Trophoblast cell (in vitro differentiated cells and primary cell): ENCODE measurements around the gene MAP2K4.

ENCODE experiments used
- DNase-seq, 2 donors: peaks; one replicate each; pipeline ENCODE4 v3.0.0-alpha.2; 2016
- H2AFZ ChIP-seq: 2 replicates; pipeline ENCODE4 v1.6.1; 2013; ENCODE audit warnings: low read length, moderate library complexity, mild to moderate bottlenecking; ENCODE audit not compliant: insufficient read depth, poor library complexity
- H2AK5ac ChIP-seq: 2 replicates; pipeline ENCODE4 v1.6.1; 2013; ENCODE audit warnings: mild to moderate bottlenecking, low read length
- H2BK120ac ChIP-seq: 2 replicates; pipeline ENCODE4 v1.6.1; 2013; ENCODE audit warnings: low read length, mild to moderate bottlenecking, moderate library complexity; ENCODE audit not compliant: insufficient read depth, poor library complexity
- H2BK12ac ChIP-seq: 2 replicates; pipeline ENCODE4 v1.6.1; 2013; ENCODE audit warnings: mild to moderate bottlenecking, low read length, moderate library complexity
- H2BK5ac ChIP-seq: 2 replicates; pipeline ENCODE4 v1.6.1; 2013; ENCODE audit warnings: low read length, low read depth, moderate library complexity, mild to moderate bottlenecking; ENCODE audit not compliant: poor library complexity
- H3K14ac ChIP-seq: 2 replicates; pipeline ENCODE4 v1.6.1; 2013; ENCODE audit warnings: mild to moderate bottlenecking, low read length
- H3K18ac ChIP-seq: 2 replicates; pipeline ENCODE4 v1.6.1; 2013; ENCODE audit warnings: mild to moderate bottlenecking, low read length
- H3K23ac ChIP-seq: 2 replicates; pipeline ENCODE4 v1.6.1; 2013; ENCODE audit warnings: low read length
- H3K27ac ChIP-seq: 2 replicates; pipeline ENCODE4 v1.5.1; 2013; ENCODE audit warnings: low read depth, mild to moderate bottlenecking, inconsistent platforms, low read length, moderate library complexity
- H3K27me3 ChIP-seq: 2 replicates; pipeline ENCODE4 v1.6.1; 2013; ENCODE audit warnings: inconsistent platforms, mild to moderate bottlenecking, low read length, moderate library complexity; ENCODE audit not compliant: insufficient read depth
- H3K36me3 ChIP-seq, 2 experiments: 1 replicate in 1 of 2; 2 replicates in 1 of 2; pipeline ENCODE4 v1.6.1; 2013; ENCODE audit warnings: low read length in 2 of 2, mild to moderate bottlenecking in 2 of 2, moderate library complexity in 1 of 2; ENCODE audit not compliant: insufficient read depth in 2 of 2, control insufficient read depth in 1 of 2
- H3K4ac ChIP-seq: 2 replicates; pipeline ENCODE4 v1.6.1; 2013; ENCODE audit warnings: low read depth, mild to moderate bottlenecking, low read length, moderate library complexity
- H3K4me1 ChIP-seq, 2 experiments: 1 replicate in 1 of 2; 2 replicates in 1 of 2; pipeline ENCODE4 v1.6.1; 2013; ENCODE audit warnings: low read length in 2 of 2, mild to moderate bottlenecking in 2 of 2, moderate library complexity in 1 of 2; ENCODE audit not compliant: insufficient read depth in 2 of 2, control insufficient read depth in 1 of 2
- H3K4me2 ChIP-seq: 2 replicates; pipeline ENCODE4 v1.6.1; 2013; ENCODE audit warnings: inconsistent platforms, mild to moderate bottlenecking, low read length, moderate library complexity
- H3K4me3 ChIP-seq: 2 replicates; pipeline ENCODE4 v1.5.1; 2013; ENCODE audit warnings: mild to moderate bottlenecking, low read depth, low read length, inconsistent platforms
- H3K79me1 ChIP-seq: one replicate; pipeline ENCODE4 v1.6.1; 2013; ENCODE audit warnings: low read length
- H3K79me2 ChIP-seq: 2 replicates; pipeline ENCODE4 v1.6.1; 2013; ENCODE audit warnings: low read length, mild to moderate bottlenecking; ENCODE audit not compliant: control insufficient read depth, insufficient read depth, poor library complexity
- H3K9ac ChIP-seq: 2 replicates; pipeline ENCODE4 v1.6.1; 2013; ENCODE audit warnings: mild to moderate bottlenecking, low read length
- H3K9me3 ChIP-seq: 2 replicates; pipeline ENCODE4 v1.6.1; 2013; ENCODE audit warnings: low read depth, mild to moderate bottlenecking, control low read depth, inconsistent platforms, low read length; ENCODE audit not compliant: insufficient read depth
- H4K12ac ChIP-seq: 2 replicates; pipeline ENCODE4 v1.6.1; 2013; ENCODE audit warnings: low read depth, mild to moderate bottlenecking, low read length, moderate library complexity
- H4K8ac ChIP-seq: 2 replicates; pipeline ENCODE4 v1.6.1; 2013; ENCODE audit warnings: low read depth, mild to moderate bottlenecking, low read length, moderate library complexity
- H4K91ac ChIP-seq: one replicate; pipeline ENCODE4 v1.6.1; 2013; ENCODE audit warnings: low read depth, mild to moderate bottlenecking, low read length, moderate library complexity
- WGBS: extraction: QIAGEN DNeasy Blood & Tissue Kit; methylation state at CpG from one replicate; pipeline ENCODE4 v1.1.7; 2013; ENCODE audit warnings: missing lambda C conversion rate; ENCODE audit not compliant: insufficient read length, insufficient coverage; ENCODE audit errors: extremely low coverage; 5-methylcytosine and 5-hydroxymethylcytosine counted together

MAP2K4 gene

DNA sequence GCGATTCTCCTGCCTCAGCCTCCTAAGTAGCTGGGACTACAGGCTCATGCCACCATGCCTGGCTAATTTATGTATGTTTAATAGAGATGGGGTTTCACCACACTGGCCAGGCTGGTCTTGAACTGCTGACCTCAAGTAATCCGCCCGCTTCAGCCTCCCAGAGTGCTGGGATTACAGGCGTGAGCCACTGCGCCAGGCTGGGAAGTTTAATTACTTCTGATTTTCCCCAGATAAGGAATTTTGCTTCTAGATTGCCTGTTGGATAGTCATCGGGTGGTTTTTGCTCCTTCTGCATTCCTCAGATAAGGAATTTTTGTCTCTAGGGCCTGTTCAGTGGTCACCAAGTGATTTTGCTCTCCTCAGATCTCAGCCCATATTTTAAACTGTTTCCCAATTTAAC, 112.5 kb downstream of the MAP2K4 start:
- Histone ChIP-seq H2AK5ac (no peak overlapping the region), H3K27me3 (no peaks in the 10 kb centered on the region), H4K91ac (no peak overlapping the region), H2AFZ (no peak overlapping the region), H3K18ac (no peak overlapping the region), H3K27ac (no peak overlapping the region), H2BK120ac (no peak overlapping the region), H4K12ac (no peak overlapping the region), H3K36me3 (peaks cover 0 to 6% of the 10 kb centered on the region in 2 experiments), H3K79me2 (no peaks in the 10 kb centered on the region), H2BK12ac (no peak overlapping the region), H3K23ac (no peak overlapping the region), H3K4me3 (no peak overlapping the region), H3K9me3 (no peaks in the 10 kb centered on the region), H3K79me1 (no peaks in the 10 kb centered on the region), H3K4ac (no peak overlapping the region), H3K4me2 (no peak overlapping the region), H4K8ac (no peak overlapping the region), H3K4me1 (peaks cover 3 to 9% of the 10 kb centered on the region in 2 experiments), H2BK5ac (no peak overlapping the region), H3K14ac (no peak overlapping the region), H3K9ac (no peak overlapping the region)
- DNase-seq: peak; percentile 89 to 97
- WGBS: no CpG with 5 or more reads among the region's 6 CpGs

DNA sequence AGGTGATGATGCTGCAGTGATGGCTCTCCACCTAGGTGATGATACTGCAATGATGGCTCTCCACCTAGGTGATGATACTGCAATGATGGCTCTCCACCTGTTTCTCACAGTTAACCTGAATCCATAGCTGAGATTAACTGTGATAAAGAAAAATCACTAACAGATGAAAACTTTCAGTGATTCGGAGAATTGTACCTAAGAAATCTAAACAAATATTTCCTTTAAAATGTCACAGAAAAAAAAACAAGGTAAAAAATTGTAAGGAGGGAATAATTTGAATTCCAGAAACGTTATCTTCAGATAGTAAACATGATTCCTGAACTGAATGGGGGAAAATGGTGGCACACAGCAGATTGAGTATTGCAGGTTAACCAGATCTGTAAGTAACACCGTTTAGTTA, 113.4 kb downstream of the MAP2K4 start:
- H3K79me2 ChIP-seq: no peaks in the 10 kb centered on the region
- peaks cover 3 to 9% of the 10 kb centered on the region in 2 experiments for H3K4me1 ChIP-seq
- H3K36me3 ChIP-seq: peaks cover 0 to 4% of the 10 kb centered on the region in 2 experiments
- H2AFZ ChIP-seq: no peak overlapping the region
- H2BK12ac ChIP-seq: no peak overlapping the region
- no peak overlapping the region for H3K4me3 ChIP-seq
- no peak overlapping the region for H2BK5ac ChIP-seq
- no peaks in the 10 kb centered on the region for H3K79me1 ChIP-seq
- H3K14ac ChIP-seq: no peak overlapping the region
- H3K18ac ChIP-seq: no peak overlapping the region
- H3K9me3 ChIP-seq: no peaks in the 10 kb centered on the region
- H4K8ac ChIP-seq: no peak overlapping the region
- peak; percentile 46 to 91 for DNase-seq
- no CpG with 5 or more reads among the region's 3 CpGs for WGBS
- no peak overlapping the region for H2BK120ac ChIP-seq
- H3K27me3 ChIP-seq: no peaks in the 10 kb centered on the region
- no peak overlapping the region for H2AK5ac ChIP-seq
- H4K12ac ChIP-seq: no peak overlapping the region
- no peak overlapping the region for H3K4ac ChIP-seq
- H4K91ac ChIP-seq: no peak overlapping the region
- no peak overlapping the region for H3K4me2 ChIP-seq
- no peak overlapping the region for H3K23ac ChIP-seq
- H3K9ac ChIP-seq: no peak overlapping the region
- no peak overlapping the region for H3K27ac ChIP-seq

- Histone ChIP-seq H2AK5ac (no peak overlapping the region), H3K27ac (no peak overlapping the region), H4K8ac (no peak overlapping the region), H3K79me1 (no peaks in the 10 kb centered on the region), H2BK120ac (no peak overlapping the region), H3K18ac (no peak overlapping the region), H4K91ac (no peak overlapping the region), H3K23ac (no peak overlapping the region), H3K27me3 (no peaks in the 10 kb centered on the region), H3K36me3 (no peaks in the 10 kb centered on the region), H2AFZ (no peak overlapping the region), H3K9ac (no peak overlapping the region), H3K79me2 (no peaks in the 10 kb centered on the region), H2BK12ac (no peak overlapping the region), H3K4me2 (no peak overlapping the region), H2BK5ac (no peak overlapping the region), H3K4me1 (peaks cover 3 to 9% of the 10 kb centered on the region in 2 experiments), H3K9me3 (no peaks in the 10 kb centered on the region), H3K4ac (no peak overlapping the region), H3K14ac (no peak overlapping the region), H3K4me3 (no peak overlapping the region), H4K12ac (no peak overlapping the region)
- peak in 1 of 2 donors; percentile 56 for DNase-seq
Observed at GRCh38 chr17:12134587-12134986, 113.9 kb downstream of the MAP2K4 start.

- peaks cover 3 to 9% of the 10 kb centered on the region in 2 experiments for H3K4me1 ChIP-seq
- H3K27ac ChIP-seq: no peak overlapping the region
- H3K18ac ChIP-seq: no peak overlapping the region
- H2BK12ac ChIP-seq: no peak overlapping the region
- H3K36me3 ChIP-seq: peaks cover 0 to 7% of the 10 kb centered on the region in 2 experiments
- no peak overlapping the region for H3K4me2 ChIP-seq
- no peaks in the 10 kb centered on the region for H3K27me3 ChIP-seq
- no peak overlapping the region for H2BK120ac ChIP-seq
- WGBS: no CpG with 5 or more reads among the region's 1 CpG
- H2AFZ ChIP-seq: no peak overlapping the region
- H3K79me1 ChIP-seq: no peaks in the 10 kb centered on the region
- no peak overlapping the region for H4K12ac ChIP-seq
- no peak overlapping the region for H4K8ac ChIP-seq
- H3K4ac ChIP-seq: no peak overlapping the region
- H3K79me2 ChIP-seq: no peaks in the 10 kb centered on the region
- no peak for DNase-seq
- no peak overlapping the region for H3K4me3 ChIP-seq
- H3K14ac ChIP-seq: no peak overlapping the region
- no peak overlapping the region for H4K91ac ChIP-seq
- H3K23ac ChIP-seq: no peak overlapping the region
- H3K9ac ChIP-seq: no peak overlapping the region
- H3K9me3 ChIP-seq: no peaks in the 10 kb centered on the region
- no peak overlapping the region for H2AK5ac ChIP-seq
- H2BK5ac ChIP-seq: no peak overlapping the region
Observed at GRCh38 chr17:12136243-12136642, 115.6 kb downstream of the MAP2K4 start.
